Measurements from ENCODE around the gene HSBP1L1.

- no peak for TF ChIP-seq POLR2A (IDR thresholded peaks at IDR 0.05)
- TF ChIP-seq CTCF (IDR thresholded peaks at IDR 0.05) = no peak
These were observed 36.4 kb downstream of the HSBP1L1 start for GRCh38 chr18:80000877-80001276.
